SK-N-SH treated with all-trans-retinoic acid at 6 μM for 48 hours (cell line): ENCODE results near the gene TM4SF5.

Experiments used
- ATAC-seq: fragments of 200-7000 bp; cut with Tn5 transposase; 3 replicates; pipeline ENCODE4 v1.9.1; 2020; ENCODE audit warnings: mild to moderate bottlenecking, moderate library complexity
- ARNTL ChIP-seq: fragments of 450-650 bp; formaldehyde crosslinking; IDR thresholded peaks from 2 replicates; pipeline ENCODE4 v1.5.0; 2020; ENCODE audit warnings: low read depth, mild to moderate bottlenecking, moderate library complexity, borderline replicate concordance
- BACH2 ChIP-seq: fragments of 250-450 bp; sonication (Bioruptor Pico); IDR thresholded peaks from 2 replicates; pipeline ENCODE4 v1.9.0; 2021; ENCODE audit warnings: mild to moderate bottlenecking, borderline replicate concordance
- CSDC2 ChIP-seq: fragments of 250-450 bp; sonication (Bioruptor Pico); IDR thresholded peaks from 2 replicates; pipeline ENCODE4 v1.5.0; 2020; ENCODE audit warnings: mild to moderate bottlenecking, moderate library complexity
- ESRRG ChIP-seq: fragments of 250-450 bp; sonication (Bioruptor Pico); IDR thresholded peaks from 2 replicates; pipeline ENCODE4 v1.6.1; 2021; ENCODE audit warnings: mild to moderate bottlenecking
- GLIS3 ChIP-seq: fragments of 250-450 bp; sonication (Bioruptor Pico); IDR thresholded peaks from 2 replicates; pipeline ENCODE4 v1.5.0; 2020; ENCODE audit warnings: mild to moderate bottlenecking, moderate library complexity
- OSR1 ChIP-seq: fragments of 250-450 bp; sonication (Bioruptor Pico); IDR thresholded peaks from 2 replicates; pipeline ENCODE4 v1.8.0; 2022; ENCODE audit warnings: moderate library complexity, mild to moderate bottlenecking, inconsistent platforms
- PPARA ChIP-seq: fragments of 250-450 bp; sonication (Bioruptor Pico); IDR thresholded peaks from 2 replicates; pipeline ENCODE4 v1.5.0; 2020; ENCODE audit warnings: mild to moderate bottlenecking, borderline replicate concordance
- RARB ChIP-seq: fragments of 250-450 bp; sonication (Bioruptor Pico); IDR thresholded peaks from 2 replicates; pipeline ENCODE4 v1.8.0; 2021; ENCODE audit warnings: mild to moderate bottlenecking, moderate library complexity
- SNAI2 ChIP-seq: fragments of 250-450 bp; sonication (Bioruptor Pico); IDR thresholded peaks from 2 replicates; pipeline ENCODE4 v1.5.0; 2020; ENCODE audit warnings: mild to moderate bottlenecking, moderate library complexity
- TCF4 ChIP-seq: fragments of 250-450 bp; sonication (Bioruptor Pico); IDR thresholded peaks from 2 replicates; pipeline ENCODE4 v1.8.0; 2021; ENCODE audit warnings: mild to moderate bottlenecking, moderate library complexity, borderline replicate concordance
- TOX ChIP-seq: fragments of 250-450 bp; sonication (Bioruptor Pico); IDR thresholded peaks from 2 replicates; pipeline ENCODE4 v1.8.0; 2021; ENCODE audit warnings: mild to moderate bottlenecking, moderate library complexity, borderline replicate concordance
- TSHZ2 ChIP-seq: fragments of 250-450 bp; sonication (Bioruptor Pico); IDR thresholded peaks from 2 replicates; pipeline ENCODE4 v1.5.0; 2020; ENCODE audit warnings: mild to moderate bottlenecking, moderate library complexity
- ZC3H10 ChIP-seq: fragments of 250-450 bp; sonication (Bioruptor Pico); IDR thresholded peaks from 2 replicates; pipeline ENCODE4 v1.5.1; 2021; ENCODE audit warnings: mild to moderate bottlenecking, moderate library complexity
- ZFP3 ChIP-seq: fragments of 250-450 bp; sonication (Bioruptor Pico); IDR thresholded peaks from 2 replicates; pipeline ENCODE4 v1.5.0; 2020; ENCODE audit warnings: mild to moderate bottlenecking, moderate library complexity
- ZFP30 ChIP-seq: fragments of 450-650 bp; formaldehyde crosslinking; IDR thresholded peaks from 2 replicates; pipeline ENCODE4 v1.5.0; 2022; ENCODE audit warnings: mild to moderate bottlenecking, moderate library complexity
- ZNF565 ChIP-seq: fragments of 450-650 bp; formaldehyde crosslinking; conservative IDR thresholded peaks from 2 replicates; pipeline ENCODE4 v1.5.0; 2020; ENCODE audit warnings: low read depth, mild to moderate bottlenecking, moderate library complexity
- ZNF70 ChIP-seq: fragments of 450-650 bp; formaldehyde crosslinking; IDR thresholded peaks from 2 replicates; pipeline ENCODE4 v1.5.0; 2020; ENCODE audit warnings: mild to moderate bottlenecking, moderate library complexity
- ZNF8 ChIP-seq: fragments of 450-650 bp; formaldehyde crosslinking; IDR thresholded peaks from 2 replicates; pipeline ENCODE4 v1.5.0; 2020; ENCODE audit warnings: mild to moderate bottlenecking, moderate library complexity
- TF ChIP-seq, protein P1 (sequence below): fragments of 250-450 bp; sonication (Bioruptor Pico); IDR thresholded peaks from 2 replicates; pipeline ENCODE4 v1.8.0; 2020; ENCODE audit warnings: mild to moderate bottlenecking, moderate library complexity, borderline replicate concordance
- TF ChIP-seq, protein P2 (sequence below): fragments of 250-450 bp; sonication (Bioruptor Pico); IDR thresholded peaks from 2 replicates; pipeline ENCODE4 v1.8.0; 2021; ENCODE audit warnings: low read depth, mild to moderate bottlenecking, moderate library complexity, borderline replicate concordance
- TF ChIP-seq, protein P3 (sequence below): fragments of 250-450 bp; sonication (Bioruptor Pico); IDR thresholded peaks from 2 replicates; pipeline ENCODE4 v1.5.1; 2021; ENCODE audit warnings: mild to moderate bottlenecking, moderate library complexity

The TM4SF5 gene

DNA sequence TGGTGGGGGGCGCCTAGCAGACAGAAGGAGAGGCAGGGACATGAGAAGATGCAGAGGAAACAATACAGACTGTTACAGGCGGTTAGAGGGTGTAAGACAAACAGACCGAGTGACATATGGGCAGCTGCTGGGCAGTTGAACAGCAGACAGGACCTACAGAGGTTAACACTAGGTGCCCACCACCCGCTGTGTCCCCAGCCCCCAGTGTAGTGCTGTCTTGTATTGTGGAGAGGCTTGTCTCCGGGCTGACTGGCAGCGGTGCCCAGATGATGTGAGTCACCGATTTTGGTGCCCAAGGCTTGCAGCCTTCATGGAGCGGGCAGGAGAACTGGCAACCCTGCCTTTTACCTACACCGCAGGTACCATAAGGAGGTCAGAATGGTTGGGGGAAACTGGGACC is 29.6 kb upstream of the TM4SF5 start:
- no peak for TF ChIP-seq TCF4 (CRISPR knock-in tag)
- TF ChIP-seq PPARA (CRISPR knock-in tag) = no peak
- TF ChIP-seq, protein P1, sequence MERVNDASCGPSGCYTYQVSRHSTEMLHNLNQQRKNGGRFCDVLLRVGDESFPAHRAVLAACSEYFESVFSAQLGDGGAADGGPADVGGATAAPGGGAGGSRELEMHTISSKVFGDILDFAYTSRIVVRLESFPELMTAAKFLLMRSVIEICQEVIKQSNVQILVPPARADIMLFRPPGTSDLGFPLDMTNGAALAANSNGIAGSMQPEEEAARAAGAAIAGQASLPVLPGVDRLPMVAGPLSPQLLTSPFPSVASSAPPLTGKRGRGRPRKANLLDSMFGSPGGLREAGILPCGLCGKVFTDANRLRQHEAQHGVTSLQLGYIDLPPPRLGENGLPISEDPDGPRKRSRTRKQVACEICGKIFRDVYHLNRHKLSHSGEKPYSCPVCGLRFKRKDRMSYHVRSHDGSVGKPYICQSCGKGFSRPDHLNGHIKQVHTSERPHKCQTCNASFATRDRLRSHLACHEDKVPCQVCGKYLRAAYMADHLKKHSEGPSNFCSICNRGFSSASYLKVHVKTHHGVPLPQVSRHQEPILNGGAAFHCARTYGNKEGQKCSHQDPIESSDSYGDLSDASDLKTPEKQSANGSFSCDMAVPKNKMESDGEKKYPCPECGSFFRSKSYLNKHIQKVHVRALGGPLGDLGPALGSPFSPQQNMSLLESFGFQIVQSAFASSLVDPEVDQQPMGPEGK (CRISPR knock-in tag) = no peak
- TF ChIP-seq ZFP3 (CRISPR knock-in tag) = no peak
- TF ChIP-seq, all 23 proteins: peak for 0
- no peak for ATAC-seq

DNA sequence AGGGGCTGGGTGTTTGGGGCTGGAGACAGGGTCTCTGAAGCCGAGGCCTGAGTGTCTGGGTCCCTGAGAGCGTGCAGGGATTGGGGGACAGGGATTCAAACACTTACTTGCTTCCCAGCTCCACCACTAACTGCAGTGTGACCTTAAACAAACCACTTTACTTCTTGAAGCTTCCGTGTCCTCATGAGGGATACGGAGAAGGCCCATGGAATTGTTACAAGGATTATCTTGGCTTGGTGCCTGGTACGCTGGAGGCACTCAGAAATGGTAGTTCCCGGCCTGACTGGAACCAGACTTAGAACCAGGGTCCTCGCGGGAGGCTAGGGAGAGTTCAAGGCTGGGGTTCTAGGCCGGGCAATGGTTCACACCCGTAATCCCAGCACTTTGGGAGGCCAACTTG is 29.1 kb upstream of the TM4SF5 start:
- TF ChIP-seq ZC3H10 (CRISPR knock-in tag) (no peak), ARNTL (CRISPR knock-in tag) (no peak), OSR1 (no peak), TSHZ2 (CRISPR knock-in tag) (no peak), ZFP3 (CRISPR knock-in tag) (no peak), PPARA (CRISPR knock-in tag) (no peak), ZNF8 (CRISPR knock-in tag) (no peak), SNAI2 (CRISPR knock-in tag) (no peak), RARB (CRISPR knock-in tag) (no peak), ESRRG (CRISPR knock-in tag) (no peak), ZNF70 (CRISPR knock-in tag) (no peak), GLIS3 (no peak), BACH2 (no peak), CSDC2 (CRISPR knock-in tag) (no peak), ZFP30 (CRISPR knock-in tag) (no peak), TOX (CRISPR knock-in tag) (no peak), TCF4 (CRISPR knock-in tag) (no peak)
- TF ChIP-seq, protein P2, sequence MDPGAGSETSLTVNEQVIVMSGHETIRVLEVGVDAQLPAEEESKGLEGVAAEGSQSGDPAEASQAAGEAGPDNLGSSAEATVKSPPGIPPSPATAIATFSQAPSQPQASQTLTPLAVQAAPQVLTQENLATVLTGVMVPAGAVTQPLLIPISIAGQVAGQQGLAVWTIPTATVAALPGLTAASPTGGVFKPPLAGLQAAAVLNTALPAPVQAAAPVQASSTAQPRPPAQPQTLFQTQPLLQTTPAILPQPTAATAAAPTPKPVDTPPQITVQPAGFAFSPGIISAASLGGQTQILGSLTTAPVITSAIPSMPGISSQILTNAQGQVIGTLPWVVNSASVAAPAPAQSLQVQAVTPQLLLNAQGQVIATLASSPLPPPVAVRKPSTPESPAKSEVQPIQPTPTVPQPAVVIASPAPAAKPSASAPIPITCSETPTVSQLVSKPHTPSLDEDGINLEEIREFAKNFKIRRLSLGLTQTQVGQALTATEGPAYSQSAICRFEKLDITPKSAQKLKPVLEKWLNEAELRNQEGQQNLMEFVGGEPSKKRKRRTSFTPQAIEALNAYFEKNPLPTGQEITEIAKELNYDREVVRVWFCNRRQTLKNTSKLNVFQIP (CRISPR knock-in tag) = no peak
- TF ChIP-seq, protein P1 (CRISPR knock-in tag) = no peak
- TF ChIP-seq, protein P3, sequence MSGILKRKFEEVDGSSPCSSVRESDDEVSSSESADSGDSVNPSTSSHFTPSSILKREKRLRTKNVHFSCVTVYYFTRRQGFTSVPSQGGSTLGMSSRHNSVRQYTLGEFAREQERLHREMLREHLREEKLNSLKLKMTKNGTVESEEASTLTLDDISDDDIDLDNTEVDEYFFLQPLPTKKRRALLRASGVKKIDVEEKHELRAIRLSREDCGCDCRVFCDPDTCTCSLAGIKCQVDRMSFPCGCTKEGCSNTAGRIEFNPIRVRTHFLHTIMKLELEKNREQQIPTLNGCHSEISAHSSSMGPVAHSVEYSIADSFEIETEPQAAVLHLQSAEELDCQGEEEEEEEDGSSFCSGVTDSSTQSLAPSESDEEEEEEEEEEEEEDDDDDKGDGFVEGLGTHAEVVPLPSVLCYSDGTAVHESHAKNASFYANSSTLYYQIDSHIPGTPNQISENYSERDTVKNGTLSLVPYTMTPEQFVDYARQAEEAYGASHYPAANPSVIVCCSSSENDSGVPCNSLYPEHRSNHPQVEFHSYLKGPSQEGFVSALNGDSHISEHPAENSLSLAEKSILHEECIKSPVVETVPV (CRISPR knock-in tag) = no peak
- no peak for ATAC-seq

- TF ChIP-seq, protein P2 (CRISPR knock-in tag) = no peak
- TF ChIP-seq BACH2 = no peak
- no peak for TF ChIP-seq ZNF565 (CRISPR knock-in tag)
- TF ChIP-seq GLIS3 = no peak
- no peak for ATAC-seq
Measured at GRCh38 chr17:4743216-4743615, 28.5 kb upstream of the TM4SF5 start.
